HepG2 (cell line): Measurements from ENCODE around the gene CLEC3B. TPM values are rescaled to one million over a fixed set of nuclear protein-coding genes. Genes with fewer than 3 reads are reported as not detected.

Experiments used
- ATAC-seq: fragments of 200-7000 bp; cut with Tn5 transposase; 3 replicates; pipeline ENCODE4 v1.9.1; 2020; ENCODE audit warnings: mild to moderate bottlenecking, moderate library complexity
- BruUV-seq: library from RNA; stranded (reverse); fragments of 400-500 nt; replicated peaks from 2 replicates; lab custom pipeline; 2021; lab: Mats Ljungman, UMichigan
- CTCF ChIA-PET: fragments of 300-600 bp; formaldehyde crosslinking; extraction: SDS; loops from one replicate; lab custom pipeline; 2021; ENCODE audit warnings: low total read pairs, inconsistent platforms, low intra/inter-chr PET ratio; lab: Yijun Ruan, JAX
- POLR2A ChIA-PET: fragments of 350-600 bp; sonication (Branson Sonifier 250); formaldehyde crosslinking; loops from one replicate; lab custom pipeline; 2020; ENCODE audit warnings: antibody characterized with exemption, inconsistent platforms; lab: Yijun Ruan, JAX
- DNase-seq: peaks from one replicate; pipeline ENCODE4 v3.0.0-alpha.2; 2015; ENCODE audit warnings: low spot score
- FAIRE-seq: peaks from 3 replicates; lab custom pipeline; 2011; peaks lifted over from hg19 to GRCh38; lab: Jason Lieb, UNC
- H2AFZ ChIP-seq: one replicate; pipeline ENCODE4 v1.6.1; 2011; ENCODE audit warnings: low read length, inconsistent platforms
- H3K27ac ChIP-seq: fragments of 300-600 bp; 3 replicates; pipeline ENCODE4 v1.8.0; 2011; ENCODE audit warnings: mixed run types, mild to moderate bottlenecking, mixed read lengths, low read length, inconsistent platforms; ENCODE audit not compliant: insufficient read depth; ENCODE audit errors: extremely low read length
- H3K27me3 ChIP-seq, 2 experiments: fragments of 200-600 bp in 1 of 2; 2 replicates in 1 of 2; 3 replicates in 1 of 2; pipeline versions ENCODE4 v1.6.0 to v1.8.0; 2011; ENCODE audit warnings: low read length in 2 of 2, mild to moderate bottlenecking in 2 of 2, moderate library complexity in 2 of 2, inconsistent platforms in 1 of 2; ENCODE audit not compliant: insufficient read depth in 2 of 2, control insufficient read depth in 1 of 2
- H3K36me3 ChIP-seq, 2 experiments: fragments of 200-600 bp in 1 of 2; replicated peaks in 1 of 2; 2 replicates in 1 of 2; 3 replicates in 1 of 2; pipeline versions ENCODE4 v1.5.1 to v1.8.0; 2011; ENCODE audit warnings: low read length in 2 of 2, inconsistent platforms in 1 of 2; ENCODE audit not compliant: insufficient read depth in 2 of 2, control insufficient read depth in 1 of 2
- H3K4me1 ChIP-seq: 2 replicates; pipeline ENCODE4 v1.5.1; 2012; ENCODE audit warnings: low read length, inconsistent platforms; ENCODE audit not compliant: insufficient read depth
- H3K4me2 ChIP-seq: 2 replicates; pipeline ENCODE4 v1.6.0; 2011; ENCODE audit warnings: low read depth, low read length, inconsistent platforms
- H3K4me3 ChIP-seq, 3 experiments: fragments of 200-600 bp in 1 of 3; sonication (generic), shearing (Covaris generic) in 1 of 3; replicated peaks in 1 of 3; 2 replicates each; pipeline ENCODE4 v1.5.1; 2011 to 2016; ENCODE audit warnings: low read length in 3 of 3, inconsistent platforms in 2 of 3, low read depth in 2 of 3, mild to moderate bottlenecking in 2 of 3, control low read depth in 1 of 3, mixed read lengths in 1 of 3; ENCODE audit not compliant: insufficient read depth in 1 of 3
- H3K79me2 ChIP-seq: one replicate; pipeline ENCODE4 v1.6.1; 2011; ENCODE audit warnings: low read length, inconsistent platforms; ENCODE audit not compliant: insufficient read depth
- H3K9ac ChIP-seq: 2 replicates; pipeline ENCODE4 v1.6.0; 2011; ENCODE audit warnings: mild to moderate bottlenecking, low read depth, low read length, inconsistent platforms; ENCODE audit not compliant: insufficient read depth
- H3K9me3 ChIP-seq: 2 replicates; pipeline ENCODE4 v1.5.1; 2012; ENCODE audit warnings: mild to moderate bottlenecking, low read length
- H4K20me1 ChIP-seq: 2 replicates; pipeline ENCODE4 v1.6.0; 2011; ENCODE audit warnings: inconsistent platforms, mild to moderate bottlenecking, low read length, moderate library complexity; ENCODE audit not compliant: insufficient read depth
- XRCC5 ChIP-seq: fragments of 200-400 bp; formaldehyde crosslinking; optimal IDR thresholded peaks from 2 replicates; pipeline ENCODE3; 2017; ENCODE audit warnings: mild to moderate bottlenecking, low read length
- WGBS: methylation state at CpG from one replicate; pipeline ENCODE4 v1.1.6; 2017; ENCODE audit warnings: low lambda C conversion rate; 5-methylcytosine and 5-hydroxymethylcytosine counted together
- in situ Hi-C: cut with HindIII; loops from 2 replicates; pipeline ENCODE4 v1.10.0; 2017; ENCODE audit warnings: low pct_unique_long_range_greater_than_20kb; ENCODE audit not compliant: extremely low pct_ligation_motif_present
- intact Hi-C: fragments of 100-400 bp; cut with micrococcal nuclease; formaldehyde crosslinking; loops from one replicate; pipeline ENCODE4 v1.10.0; 2022; ENCODE audit not compliant: unreplicated experiment
- polyA plus RNA-seq, 8 experiments: library from polyadenylated mRNA; depleted of rRNA in 3 of 8; stranded (reverse) in 7 of 8; unstranded in 1 of 8; fragments of >200 nt; fragmentation: Illumina TruSeq in 4 of 8; extraction: Trizol in 4 of 8; gene quantifications; 2 replicates each; pipeline versions ENCODE4 v1.2.1 to v1.2.3, GENCODE V29; 2011 to 2016; ENCODE audit warnings: low read depth in 4 of 8, missing spikeins in 1 of 8, mixed read lengths in 1 of 8; ENCODE audit not compliant: insufficient read depth in 1 of 8
- total RNA-seq, 5 experiments: library from RNA; depleted of rRNA; stranded (reverse); fragments of >200 nt; fragmentation: Illumina TruSeq; extraction: Trizol; gene quantifications; 2 replicates each; pipeline ENCODE4 v1.2.3, GENCODE V29; 2016; ENCODE audit warnings: low read depth in 1 of 5
- TF ChIP-seq, protein P1 (sequence below): IDR thresholded peaks from 2 replicates; pipeline ENCODE4 v1.6.1; 2012; ENCODE audit warnings: low read depth, low read length, improper control_type of control experiment
- TF ChIP-seq, protein P2 (sequence below): sonication (generic); formaldehyde crosslinking; IDR thresholded peaks from 2 replicates; pipeline ENCODE4 v1.5.0; 2020; ENCODE audit warnings: mild to moderate bottlenecking, missing genetic modification reagents, moderate library complexity
- TF ChIP-seq, protein P3 (sequence below): sonication (generic); formaldehyde crosslinking; IDR thresholded peaks from 2 replicates; pipeline ENCODE4 v1.4.0; 2020; ENCODE audit warnings: missing genetic modification reagents
- TF ChIP-seq, protein P4 (sequence below): sonication (generic); formaldehyde crosslinking; IDR thresholded peaks from 2 replicates; pipeline ENCODE4 v1.5.0; 2020; ENCODE audit warnings: mild to moderate bottlenecking, missing genetic modification reagents, borderline replicate concordance

Gene CLEC3B
- total and polyA plus RNA-seq, 2 of the 13 experiments (the other 11 are each of a cell fraction or from before 2014, with no cell fraction given) = 0.07 TPM; not detected in 1

DNA sequence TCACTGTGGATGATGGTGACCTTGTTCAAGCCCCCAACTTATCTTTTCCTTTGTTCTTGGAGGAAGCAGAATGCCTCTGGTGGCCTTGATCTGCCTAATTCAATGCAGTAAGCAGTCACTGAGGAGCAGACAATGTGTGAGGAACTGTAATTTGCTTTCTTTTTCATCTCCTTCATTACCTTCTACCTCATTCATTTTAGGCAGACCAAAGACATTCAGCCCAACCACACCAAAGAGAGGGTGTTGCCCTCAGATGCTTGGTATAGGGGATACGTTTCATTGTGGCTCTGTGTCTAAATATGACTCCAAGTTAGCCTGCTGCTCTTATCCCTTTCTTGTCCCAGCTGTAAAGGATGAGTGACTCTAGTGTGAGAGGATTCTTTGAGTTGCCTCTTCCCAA is 34.8 kb upstream of the CLEC3B start (continued):
- TF ChIP-seq, protein P1, sequence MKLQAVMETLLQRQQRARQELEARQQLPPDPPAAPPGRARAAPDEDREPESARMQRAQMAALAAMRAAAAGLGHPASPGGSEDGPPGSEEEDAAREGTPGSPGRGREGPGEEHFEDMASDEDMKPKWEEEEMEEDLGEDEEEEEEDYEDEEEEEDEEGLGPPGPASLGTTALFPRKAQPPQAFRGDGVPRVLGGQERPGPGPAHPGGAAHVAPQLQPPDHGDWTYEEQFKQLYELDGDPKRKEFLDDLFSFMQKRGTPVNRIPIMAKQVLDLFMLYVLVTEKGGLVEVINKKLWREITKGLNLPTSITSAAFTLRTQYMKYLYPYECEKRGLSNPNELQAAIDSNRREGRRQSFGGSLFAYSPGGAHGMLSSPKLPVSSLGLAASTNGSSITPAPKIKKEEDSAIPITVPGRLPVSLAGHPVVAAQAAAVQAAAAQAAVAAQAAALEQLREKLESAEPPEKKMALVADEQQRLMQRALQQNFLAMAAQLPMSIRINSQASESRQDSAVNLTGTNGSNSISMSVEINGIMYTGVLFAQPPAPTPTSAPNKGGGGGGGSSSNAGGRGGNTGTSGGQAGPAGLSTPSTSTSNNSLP = no peak

DNA sequence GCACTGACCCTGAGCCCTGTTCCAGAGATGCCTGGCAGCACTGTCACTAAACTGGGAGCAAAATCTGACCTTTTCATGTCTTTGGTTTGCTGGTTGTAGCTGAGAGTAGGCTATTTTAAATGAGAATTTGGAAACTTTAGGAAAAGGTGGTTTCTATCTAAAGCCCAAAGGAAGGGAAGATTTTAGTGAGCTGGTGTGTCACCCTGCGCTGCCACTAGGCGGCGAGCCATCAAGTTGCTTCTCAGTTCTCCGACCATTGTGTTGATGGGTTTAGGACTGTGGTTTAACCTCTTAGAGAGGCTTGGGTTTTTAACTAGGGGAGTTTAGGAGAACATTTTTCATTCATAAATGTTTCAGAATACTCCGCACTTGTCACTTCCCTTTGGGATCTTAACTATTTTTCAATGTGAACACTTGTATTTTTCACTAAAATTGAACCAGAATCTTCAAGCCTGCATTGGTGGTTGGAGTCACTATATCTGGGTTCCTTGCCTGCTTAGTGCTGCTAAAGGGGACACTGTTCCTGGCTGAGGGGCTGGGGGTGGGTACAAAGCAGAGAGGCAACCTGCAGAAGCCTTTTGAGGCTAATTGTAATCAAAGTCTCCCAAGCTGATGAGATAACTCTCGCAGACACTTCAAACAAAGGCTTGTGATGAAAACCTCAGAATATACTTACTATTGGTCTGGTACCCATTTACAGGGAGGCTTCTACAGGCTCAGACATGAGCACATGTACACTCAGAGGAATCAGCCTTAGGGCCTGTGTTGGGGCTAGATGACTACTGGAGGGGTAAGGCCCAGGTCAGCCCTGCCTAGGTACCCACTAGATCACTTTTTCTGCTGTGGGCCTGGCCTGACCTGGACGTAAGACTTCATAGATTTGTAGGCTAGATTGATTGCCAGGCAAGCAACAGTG is 33.3 kb upstream of the CLEC3B start:
- FAIRE-seq (peak; percentile 32), ATAC-seq (peak; percentile 58), DNase-seq (no peak)
- no peak overlapping the region for H3K27ac ChIP-seq
- ChIA-PET CTCF (no interaction called here), POLR2A (interaction anchor here (1.9 kb wide), 1 partner anchor 17 kb away, joined by 6 read pairs; the partner anchor contains the start of genes EXOSC7 and ZDHHC3)
- in situ Hi-C loops (no loop called here), intact Hi-C loops (no loop called here)
- no peak overlapping the region for H3K9ac ChIP-seq
- H3K4me3 ChIP-seq = no peak overlapping the region
- no peak overlapping the region for H3K4me2 ChIP-seq
- BruUV-seq = no TSS peak
- H3K79me2 ChIP-seq = peaks cover 23% of the 10 kb centered on the region
- H2AFZ ChIP-seq = no peak overlapping the region
- TF ChIP-seq, protein P2, sequence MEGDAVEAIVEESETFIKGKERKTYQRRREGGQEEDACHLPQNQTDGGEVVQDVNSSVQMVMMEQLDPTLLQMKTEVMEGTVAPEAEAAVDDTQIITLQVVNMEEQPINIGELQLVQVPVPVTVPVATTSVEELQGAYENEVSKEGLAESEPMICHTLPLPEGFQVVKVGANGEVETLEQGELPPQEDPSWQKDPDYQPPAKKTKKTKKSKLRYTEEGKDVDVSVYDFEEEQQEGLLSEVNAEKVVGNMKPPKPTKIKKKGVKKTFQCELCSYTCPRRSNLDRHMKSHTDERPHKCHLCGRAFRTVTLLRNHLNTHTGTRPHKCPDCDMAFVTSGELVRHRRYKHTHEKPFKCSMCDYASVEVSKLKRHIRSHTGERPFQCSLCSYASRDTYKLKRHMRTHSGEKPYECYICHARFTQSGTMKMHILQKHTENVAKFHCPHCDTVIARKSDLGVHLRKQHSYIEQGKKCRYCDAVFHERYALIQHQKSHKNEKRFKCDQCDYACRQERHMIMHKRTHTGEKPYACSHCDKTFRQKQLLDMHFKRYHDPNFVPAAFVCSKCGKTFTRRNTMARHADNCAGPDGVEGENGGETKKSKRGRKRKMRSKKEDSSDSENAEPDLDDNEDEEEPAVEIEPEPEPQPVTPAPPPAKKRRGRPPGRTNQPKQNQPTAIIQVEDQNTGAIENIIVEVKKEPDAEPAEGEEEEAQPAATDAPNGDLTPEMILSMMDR (CRISPR knock-in tag) = peak; percentile 46
- TF ChIP-seq XRCC5 = peak; percentile 62
- TF ChIP-seq, protein P3, sequence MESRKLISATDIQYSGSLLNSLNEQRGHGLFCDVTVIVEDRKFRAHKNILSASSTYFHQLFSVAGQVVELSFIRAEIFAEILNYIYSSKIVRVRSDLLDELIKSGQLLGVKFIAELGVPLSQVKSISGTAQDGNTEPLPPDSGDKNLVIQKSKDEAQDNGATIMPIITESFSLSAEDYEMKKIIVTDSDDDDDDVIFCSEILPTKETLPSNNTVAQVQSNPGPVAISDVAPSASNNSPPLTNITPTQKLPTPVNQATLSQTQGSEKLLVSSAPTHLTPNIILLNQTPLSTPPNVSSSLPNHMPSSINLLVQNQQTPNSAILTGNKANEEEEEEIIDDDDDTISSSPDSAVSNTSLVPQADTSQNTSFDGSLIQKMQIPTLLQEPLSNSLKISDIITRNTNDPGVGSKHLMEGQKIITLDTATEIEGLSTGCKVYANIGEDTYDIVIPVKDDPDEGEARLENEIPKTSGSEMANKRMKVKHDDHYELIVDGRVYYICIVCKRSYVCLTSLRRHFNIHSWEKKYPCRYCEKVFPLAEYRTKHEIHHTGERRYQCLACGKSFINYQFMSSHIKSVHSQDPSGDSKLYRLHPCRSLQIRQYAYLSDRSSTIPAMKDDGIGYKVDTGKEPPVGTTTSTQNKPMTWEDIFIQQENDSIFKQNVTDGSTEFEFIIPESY (CRISPR knock-in tag) = peak; percentile 87
- TF ChIP-seq, protein P4, sequence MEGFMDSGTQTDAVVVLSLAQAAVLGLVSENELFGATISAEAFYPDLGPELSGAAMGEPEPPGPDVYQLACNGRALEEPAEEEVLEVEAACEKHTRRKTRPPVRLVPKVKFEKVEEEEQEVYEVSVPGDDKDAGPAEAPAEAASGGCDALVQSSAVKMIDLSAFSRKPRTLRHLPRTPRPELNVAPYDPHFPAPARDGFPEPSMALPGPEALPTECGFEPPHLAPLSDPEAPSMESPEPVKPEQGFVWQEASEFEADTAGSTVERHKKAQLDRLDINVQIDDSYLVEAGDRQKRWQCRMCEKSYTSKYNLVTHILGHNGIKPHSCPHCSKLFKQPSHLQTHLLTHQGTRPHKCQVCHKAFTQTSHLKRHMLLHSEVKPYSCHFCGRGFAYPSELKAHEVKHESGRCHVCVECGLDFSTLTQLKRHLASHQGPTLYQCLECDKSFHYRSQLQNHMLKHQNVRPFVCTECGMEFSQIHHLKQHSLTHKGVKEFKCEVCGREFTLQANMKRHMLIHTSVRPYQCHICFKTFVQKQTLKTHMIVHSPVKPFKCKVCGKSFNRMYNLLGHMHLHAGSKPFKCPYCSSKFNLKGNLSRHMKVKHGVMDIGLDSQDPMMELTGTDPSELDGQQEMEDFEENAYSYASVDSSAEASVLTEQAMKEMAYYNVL = no peak
- 83% methylated on average over 7 of the region's 7 CpGs for WGBS
- H3K36me3 ChIP-seq = peaks cover 26 to 80% of the 10 kb centered on the region in 2 experiments
- no peaks in the 10 kb centered on the region for H3K9me3 ChIP-seq
- peaks cover 9% of the 10 kb centered on the region for H4K20me1 ChIP-seq
- no peaks in the 10 kb centered on the region for H3K27me3 ChIP-seq
- peaks cover 46% of the 10 kb centered on the region for H3K4me1 ChIP-seq
